Body of pancreas (tissue), 4 donors: ENCODE results near the gene AGMAT. TPM values are rescaled to one million over a fixed set of nuclear protein-coding genes. Genes with fewer than 3 reads are reported as not detected.

Source experiments
- ATAC-seq: fragments of 150-250 bp; one replicate; pipeline ENCODE4 v1.9.1; 2016
- DNase-seq, 4 donors: peaks; one replicate each; pipeline ENCODE4 v3.0.0-alpha.2; 2019
- H3K27ac ChIP-seq, 4 donors: fragments of 200-600 bp; sonication (generic); 1 replicate in 3 of 4; 2 replicates in 1 of 4; pipeline versions ENCODE4 v1.5.1 to v1.6.1; 2016 to 2019; ENCODE audit warnings: mild to moderate bottlenecking in 1 of 4, mixed read lengths in 1 of 4, moderate library complexity in 1 of 4
- H3K27me3 ChIP-seq, 2 donors: fragments of 200-600 bp; sonication (generic); one replicate each; pipeline ENCODE4 v1.6.0; 2016; ENCODE audit warnings: mild to moderate bottlenecking in 1 of 2
- H3K36me3 ChIP-seq, 2 donors: fragments of 200-600 bp; sonication (generic); replicated peaks in 1 of 2; 2 replicates each; pipeline ENCODE4 v1.5.1; 2016; ENCODE audit warnings: low read depth in 2 of 2; ENCODE audit not compliant: insufficient read depth in 1 of 2
- H3K4me1 ChIP-seq: fragments of 200-600 bp; sonication (generic); one replicate; pipeline ENCODE4 v1.6.0; 2016
- H3K4me3 ChIP-seq, 2 donors: fragments of 200-600 bp; sonication (generic); 1 replicate in 1 of 2; 2 replicates in 1 of 2; pipeline ENCODE4 v1.5.1; 2016 to 2019
- H3K9me3 ChIP-seq, 3 donors: fragments of 200-600 bp; sonication (generic); 1 replicate in 2 of 3; 2 replicates in 1 of 3; pipeline ENCODE4 v1.5.1; 2016
- POLR2A ChIP-seq, 3 donors: fragments of 450-650 bp; IDR thresholded peaks; one replicate each; pipeline ENCODE4 v1.6.1; 2016; ENCODE audit warnings: antibody characterized with exemption in 3 of 3, mild to moderate bottlenecking in 2 of 3
- WGBS, 2 donors: methylation state at CpG; one replicate each; pipeline ENCODE4 v1.1.5; 2017; 5-methylcytosine and 5-hydroxymethylcytosine counted together
- intact Hi-C: fragments of 100-400 bp; cut with DNase I; formaldehyde crosslinking; loops from one replicate; pipeline ENCODE4 v1.15.1; 2023
- total RNA-seq, 2 donors: library from RNA; depleted of rRNA; stranded (reverse); fragments of >200 nt; gene quantifications; one replicate each; pipeline ENCODE4 v1.1.0, GENCODE V29; 2016
- TF ChIP-seq, protein P1 (sequence below), 7 experiments: fragments of 450-650 bp in 4 of 7; fragments of 200-600 bp in 3 of 7; sonication (generic) in 3 of 7; IDR thresholded peaks; one replicate each; pipeline ENCODE4 v1.5.1; 2016 to 2019; ENCODE audit warnings: antibody characterized with exemption in 7 of 7

AGMAT gene, protein sequence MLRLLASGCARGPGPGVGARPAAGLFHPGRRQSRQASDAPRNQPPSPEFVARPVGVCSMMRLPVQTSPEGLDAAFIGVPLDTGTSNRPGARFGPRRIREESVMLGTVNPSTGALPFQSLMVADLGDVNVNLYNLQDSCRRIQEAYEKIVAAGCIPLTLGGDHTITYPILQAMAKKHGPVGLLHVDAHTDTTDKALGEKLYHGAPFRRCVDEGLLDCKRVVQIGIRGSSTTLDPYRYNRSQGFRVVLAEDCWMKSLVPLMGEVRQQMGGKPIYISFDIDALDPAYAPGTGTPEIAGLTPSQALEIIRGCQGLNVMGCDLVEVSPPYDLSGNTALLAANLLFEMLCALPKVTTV
- total RNA-seq = under 1 TPM; 0.33 to 0.52 TPM

DNA sequence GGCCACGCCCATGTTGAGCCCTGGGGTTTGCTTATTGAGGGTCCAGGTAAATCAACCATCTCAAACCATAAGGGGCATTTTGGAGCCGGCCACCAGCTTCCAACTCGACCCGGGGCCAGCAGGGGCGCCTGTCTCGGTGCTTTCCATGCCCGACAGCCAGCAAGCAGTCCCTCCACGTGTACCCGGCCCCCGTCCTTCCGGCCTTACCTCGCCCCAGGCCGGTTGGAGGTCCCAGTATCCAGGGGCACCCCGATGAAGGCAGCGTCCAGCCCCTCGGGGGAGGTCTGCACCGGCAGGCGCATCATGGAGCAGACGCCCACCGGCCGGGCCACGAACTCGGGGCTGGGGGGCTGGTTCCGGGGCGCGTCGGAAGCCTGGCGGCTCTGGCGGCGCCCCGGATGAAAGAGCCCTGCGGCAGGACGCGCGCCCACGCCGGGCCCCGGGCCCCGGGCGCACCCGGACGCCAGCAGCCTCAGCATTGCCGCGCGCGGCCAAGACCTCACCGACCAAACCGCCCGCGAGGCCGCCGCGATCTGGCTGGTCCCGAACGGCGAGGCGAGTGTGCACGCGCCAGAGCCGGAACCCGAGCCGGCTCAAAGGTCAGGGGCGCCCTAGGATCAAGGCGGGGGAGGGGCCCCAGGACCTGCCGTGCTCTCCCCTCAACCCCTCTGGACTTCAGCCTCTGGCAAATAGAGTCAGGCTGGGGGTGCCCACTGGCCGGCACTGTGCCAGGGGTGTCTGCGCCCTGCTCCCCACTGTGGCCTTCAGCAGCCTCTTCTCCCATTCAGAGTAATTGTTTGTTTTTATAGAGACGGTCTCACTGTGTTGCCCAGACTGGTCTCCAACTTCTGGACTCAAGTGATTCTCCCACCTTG, at the start of gene AGMAT:
AGMAT (minus strand) TSS at position 563 of the 875 bp plus-strand sequence; CDS start at position 479, 84 bp downstream.
- ATAC-seq = peak; percentile 75

DNA sequence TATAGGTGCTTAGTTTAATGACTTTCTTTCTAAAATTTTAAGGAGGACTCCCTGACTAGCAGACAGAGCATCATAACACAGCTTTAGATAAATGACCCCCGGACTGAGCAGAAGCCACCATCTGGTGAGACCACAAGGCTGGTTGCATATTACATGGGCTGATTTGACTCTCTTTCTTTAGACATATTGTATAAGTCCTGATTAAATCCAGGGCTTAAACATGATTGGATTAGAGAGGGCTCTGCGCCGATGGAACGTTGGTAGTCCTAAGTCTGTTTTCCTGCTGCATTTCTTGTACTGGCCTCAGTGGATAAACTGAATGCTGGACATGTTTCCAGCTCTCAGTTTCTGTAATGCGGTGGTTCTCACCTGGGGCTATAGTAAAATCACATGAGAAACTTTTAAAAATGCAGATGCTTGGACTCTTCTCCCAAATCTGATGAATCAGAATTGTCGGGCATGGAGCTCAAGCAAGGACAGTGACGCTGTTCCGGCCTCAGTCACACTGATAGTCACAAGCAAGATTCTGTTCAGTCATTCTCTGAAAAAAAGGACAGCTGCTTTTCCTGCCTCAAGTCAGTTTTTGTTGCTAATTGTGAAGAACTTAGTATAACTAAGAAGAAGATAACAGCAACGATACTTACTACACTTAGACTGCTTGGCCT, 49.0 kb upstream of the AGMAT start:
- DNase-seq (no peak), ATAC-seq (no peak)
- Histone ChIP-seq H3K4me3 (no peak overlapping the region), H3K9me3 (no peaks in the 10 kb centered on the region), H3K4me1 (no peaks in the 10 kb centered on the region), H3K27ac (no peak overlapping the region), H3K36me3 (peaks cover 10 to 35% of the 10 kb centered on the region in 2 donors), H3K27me3 (no peaks in the 10 kb centered on the region)
- intact Hi-C loops = no loop called here
- TF ChIP-seq, protein P1, sequence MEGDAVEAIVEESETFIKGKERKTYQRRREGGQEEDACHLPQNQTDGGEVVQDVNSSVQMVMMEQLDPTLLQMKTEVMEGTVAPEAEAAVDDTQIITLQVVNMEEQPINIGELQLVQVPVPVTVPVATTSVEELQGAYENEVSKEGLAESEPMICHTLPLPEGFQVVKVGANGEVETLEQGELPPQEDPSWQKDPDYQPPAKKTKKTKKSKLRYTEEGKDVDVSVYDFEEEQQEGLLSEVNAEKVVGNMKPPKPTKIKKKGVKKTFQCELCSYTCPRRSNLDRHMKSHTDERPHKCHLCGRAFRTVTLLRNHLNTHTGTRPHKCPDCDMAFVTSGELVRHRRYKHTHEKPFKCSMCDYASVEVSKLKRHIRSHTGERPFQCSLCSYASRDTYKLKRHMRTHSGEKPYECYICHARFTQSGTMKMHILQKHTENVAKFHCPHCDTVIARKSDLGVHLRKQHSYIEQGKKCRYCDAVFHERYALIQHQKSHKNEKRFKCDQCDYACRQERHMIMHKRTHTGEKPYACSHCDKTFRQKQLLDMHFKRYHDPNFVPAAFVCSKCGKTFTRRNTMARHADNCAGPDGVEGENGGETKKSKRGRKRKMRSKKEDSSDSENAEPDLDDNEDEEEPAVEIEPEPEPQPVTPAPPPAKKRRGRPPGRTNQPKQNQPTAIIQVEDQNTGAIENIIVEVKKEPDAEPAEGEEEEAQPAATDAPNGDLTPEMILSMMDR (IDR thresholded peaks at IDR 0.05) = no peak
- no peak for TF ChIP-seq POLR2A (IDR thresholded peaks at IDR 0.05)
- WGBS, 2 donors = 93 to 95% methylated on average over 9 of the region's 9 CpGs

More for the DNA sequence above, at the start of gene AGMAT:
- intact Hi-C loops = no loop called here
- no peaks in the 10 kb centered on the region for H3K9me3 ChIP-seq
- no peak within 1 kb of the TSS for H3K27ac ChIP-seq
- H3K27me3 ChIP-seq = no peaks in the 10 kb centered on the region
- H3K36me3 ChIP-seq = no peaks in the 10 kb centered on the region
- DNase-seq = peak; percentile 24 to 62 (median 38)
- TF ChIP-seq, protein P1 (IDR thresholded peaks at IDR 0.05) = peak in 4 of 7 experiments; percentile 13 to 38 (median 22)
- TF ChIP-seq POLR2A (IDR thresholded peaks at IDR 0.05) = no peak
- H3K4me1 ChIP-seq = peaks cover 11% of the 10 kb centered on the region
- 5 to 6% methylated on average over 6 to 61 of the region's 68 CpGs for WGBS, 2 donors
- peak within 1 kb of the TSS in 1 of 2 donors; percentile 10 for H3K4me3 ChIP-seq

DNA sequence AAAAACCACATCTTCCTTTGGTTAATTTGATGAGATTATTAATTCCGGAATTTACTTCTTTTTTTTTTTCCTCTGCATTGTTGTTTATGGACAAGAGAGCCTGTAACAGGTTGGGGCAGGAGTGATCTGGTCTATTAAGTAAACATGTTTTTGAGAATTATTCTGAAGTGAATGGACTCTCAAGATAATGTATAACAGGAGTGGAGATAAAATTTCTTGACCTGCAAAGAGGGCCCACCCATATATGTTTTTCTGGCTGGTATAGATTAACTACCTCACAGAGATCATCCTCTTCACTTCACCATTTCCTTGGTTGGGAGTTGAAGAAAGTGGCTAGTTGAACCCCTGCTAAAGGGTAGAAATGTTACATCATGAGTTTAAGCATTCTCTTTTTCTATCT, 43.2 kb upstream of the AGMAT start:
- Histone ChIP-seq H3K27ac (no peak overlapping the region), H3K4me3 (no peak overlapping the region), H3K4me1 (peaks cover 20% of the 10 kb centered on the region), H3K36me3 (peaks cover 0 to 14% of the 10 kb centered on the region in 2 donors), H3K27me3 (no peaks in the 10 kb centered on the region), H3K9me3 (no peaks in the 10 kb centered on the region)
- ATAC-seq (no peak), DNase-seq (no peak)
- 34 to 35% methylated on average over 1 of the region's 1 CpG for WGBS, 2 donors
- TF ChIP-seq POLR2A (IDR thresholded peaks at IDR 0.05) = no peak
- TF ChIP-seq, protein P1 (IDR thresholded peaks at IDR 0.05) = no peak
- intact Hi-C loops = no loop called here

DNA sequence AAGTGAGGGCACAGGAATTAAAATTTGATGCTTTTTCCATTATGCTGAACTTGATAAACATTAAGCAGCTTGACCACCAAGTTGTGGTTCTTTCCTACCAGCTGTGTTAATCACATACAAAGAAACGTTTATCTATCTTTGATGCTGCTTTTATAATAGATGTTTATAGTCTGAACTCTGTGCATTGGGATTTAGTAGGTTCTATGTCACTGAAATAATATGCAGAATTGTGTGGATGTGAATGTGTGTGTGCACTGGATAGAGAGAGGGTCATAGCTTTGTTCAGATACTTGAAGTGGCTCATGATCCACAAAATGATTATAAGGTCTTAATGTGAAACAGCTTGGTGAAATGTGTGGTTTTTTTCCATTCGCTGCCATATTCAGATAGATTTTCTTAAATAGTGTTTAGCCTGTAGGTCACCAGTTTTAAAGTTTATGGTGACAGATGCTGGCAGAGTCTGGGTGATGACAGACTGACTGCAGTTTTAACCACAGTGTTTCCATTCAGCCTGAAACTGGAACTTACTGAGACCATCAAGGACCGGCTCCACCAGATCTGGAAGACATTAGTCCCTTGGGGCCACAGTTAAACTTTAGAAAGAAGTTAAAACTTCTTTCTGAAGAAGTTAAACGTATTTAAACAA, 42.6 kb upstream of the AGMAT start:
- intact Hi-C loops = no loop called here
- no peak for DNase-seq
- Histone ChIP-seq H3K4me3 (no peak overlapping the region), H3K4me1 (peaks cover 25% of the 10 kb centered on the region), H3K36me3 (peaks cover 0 to 14% of the 10 kb centered on the region in 2 donors), H3K27me3 (no peaks in the 10 kb centered on the region), H3K9me3 (no peaks in the 10 kb centered on the region), H3K27ac (no peak overlapping the region)
- WGBS, 2 donors = 61 to 70% methylated on average over 4 of the region's 4 CpGs
- no peak for ATAC-seq
- TF ChIP-seq POLR2A (IDR thresholded peaks at IDR 0.05) = no peak
- TF ChIP-seq, protein P1 (IDR thresholded peaks at IDR 0.05) = no peak
